H1 (cell line): ENCODE results near the gene TRAPPC2. TPM values are rescaled to one million over a fixed set of nuclear protein-coding genes. Genes with fewer than 3 reads are reported as not detected.

Experiments
- CTCF ChIA-PET: fragments of 300-600 bp; sonication (Branson Sonifier 250); formaldehyde crosslinking; loops from one replicate; lab custom pipeline; 2021; ENCODE audit not compliant: partially characterized antibody; lab: Charles Lee
- POLR2A ChIA-PET: fragments of 300-600 bp; sonication (Branson Sonifier 250); formaldehyde crosslinking; loops from one replicate; lab custom pipeline; 2021; ENCODE audit warnings: inconsistent platforms; ENCODE audit not compliant: partially characterized antibody; lab: Charles Lee
- DNase-seq, 2 experiments: peaks; one replicate each; pipeline versions ENCODE4 v3.0.0 to v3.0.0-alpha.2; 2010 to 2022; ENCODE audit warnings: low spot score in 2 of 2, low read depth in 1 of 2, mixed read lengths in 1 of 2
- FAIRE-seq: peaks from 2 replicates; lab custom pipeline; 2011; peaks lifted over from hg19 to GRCh38; lab: Jason Lieb, UNC
- H2AFZ ChIP-seq: 2 replicates; pipeline ENCODE4 v1.8.1; 2012; ENCODE audit warnings: low read length, inconsistent platforms
- H2AK5ac ChIP-seq: 2 replicates; pipeline ENCODE4 v1.6.1; 2013; ENCODE audit warnings: low read depth, low read length
- H2BK120ac ChIP-seq: replicated peaks from 2 replicates; pipeline ENCODE3; 2013; ENCODE audit warnings: low read depth, low read length, inconsistent platforms
- H2BK12ac ChIP-seq: 2 replicates; pipeline ENCODE4 v1.6.1; 2013; ENCODE audit warnings: low read depth, low read length
- H2BK15ac ChIP-seq: 2 replicates; pipeline ENCODE4 v1.6.1; 2013; ENCODE audit warnings: low read length
- H2BK20ac ChIP-seq: 2 replicates; pipeline ENCODE4 v1.6.1; 2013; ENCODE audit warnings: low read length
- H2BK5ac ChIP-seq: 2 replicates; pipeline ENCODE4 v1.6.1; 2013; ENCODE audit warnings: low read depth, low read length
- H3K14ac ChIP-seq: 2 replicates; pipeline ENCODE4 v1.6.1; 2013; ENCODE audit warnings: inconsistent platforms; ENCODE audit not compliant: insufficient read length
- H3K18ac ChIP-seq: 2 replicates; pipeline ENCODE4 v1.6.1; 2013; ENCODE audit warnings: low read length; ENCODE audit errors: extremely low read depth
- H3K23ac ChIP-seq: 2 replicates; pipeline ENCODE4 v1.6.1; 2013; ENCODE audit warnings: inconsistent platforms; ENCODE audit not compliant: insufficient read length
- H3K23me2 ChIP-seq: 2 replicates; pipeline ENCODE4 v1.6.1; 2013; ENCODE audit warnings: low read depth, low read length
- H3K27ac ChIP-seq: 2 replicates; pipeline ENCODE4 v1.6.1; 2011; ENCODE audit warnings: low read depth, low read length, inconsistent platforms
- H3K27me3 ChIP-seq, 4 experiments: replicated peaks in 1 of 4; 1 replicate in 1 of 4; 2 replicates in 3 of 4; pipeline versions ENCODE4 v1.6.1 to v1.8.1; 2011 to 2013; ENCODE audit warnings: low read length in 3 of 4, mild to moderate bottlenecking in 3 of 4, inconsistent platforms in 2 of 4, mixed read lengths in 2 of 4, moderate library complexity in 1 of 4; ENCODE audit not compliant: control insufficient read depth in 3 of 4, insufficient read depth in 3 of 4; ENCODE audit errors: extremely low read depth in 1 of 4
- H3K36me3 ChIP-seq, 4 experiments: 2 replicates each; pipeline versions ENCODE4 v1.6.1 to v1.8.1; 2011 to 2013; ENCODE audit warnings: mild to moderate bottlenecking in 4 of 4, low read length in 3 of 4, moderate library complexity in 2 of 4, control low read depth in 1 of 4, inconsistent platforms in 1 of 4; ENCODE audit not compliant: insufficient read depth in 4 of 4, control insufficient read depth in 2 of 4
- H3K4ac ChIP-seq: replicated peaks from 2 replicates; pipeline ENCODE3; 2013; ENCODE audit warnings: low read length, low read depth, mixed read lengths, inconsistent platforms; ENCODE audit not compliant: insufficient read length
- H3K4me1 ChIP-seq, 4 experiments: replicated peaks in 1 of 4; 1 replicate in 1 of 4; 2 replicates in 3 of 4; pipeline versions ENCODE4 v1.6.1 to v1.8.1; 2011 to 2013; ENCODE audit warnings: low read length in 3 of 4, inconsistent platforms in 2 of 4, mixed read lengths in 1 of 4; ENCODE audit not compliant: insufficient read depth in 4 of 4, control insufficient read depth in 3 of 4
- H3K4me2 ChIP-seq, 2 experiments: 2 replicates each; pipeline versions ENCODE4 v1.6.1 to v1.8.1; 2011 to 2013; ENCODE audit warnings: low read depth in 2 of 2, low read length in 2 of 2, control low read depth in 1 of 2, inconsistent platforms in 1 of 2, mild to moderate bottlenecking in 1 of 2; ENCODE audit not compliant: insufficient read depth in 1 of 2
- H3K4me3 ChIP-seq, 4 experiments: fragments of 200-600, 300-600 bp in 1 of 4; sonication (generic), shearing (Covaris generic), sonication (Bioruptor Twin) in 1 of 4; 2 replicates each; pipeline versions ENCODE4 v1.5.1 to v1.8.1; 2011 to 2016; ENCODE audit warnings: low read length in 4 of 4, low read depth in 3 of 4, control low read depth in 2 of 4, inconsistent platforms in 2 of 4, mild to moderate bottlenecking in 2 of 4, mixed read lengths in 1 of 4, moderate library complexity in 1 of 4; ENCODE audit not compliant: insufficient read depth in 2 of 4; ENCODE audit errors: extremely low read depth in 1 of 4
- H3K56ac ChIP-seq: replicated peaks from 2 replicates; pipeline ENCODE3; 2013; ENCODE audit warnings: low read depth, mild to moderate bottlenecking, mixed read lengths, low read length, inconsistent platforms; ENCODE audit not compliant: insufficient read length
- H3K79me1 ChIP-seq: 2 replicates; pipeline ENCODE4 v1.6.1; 2013; ENCODE audit warnings: low read depth, low read length, control low read depth
- H3K79me2 ChIP-seq, 2 experiments: 2 replicates each; pipeline versions ENCODE4 v1.6.1 to v1.8.1; 2012 to 2013; ENCODE audit warnings: low read length in 2 of 2, mild to moderate bottlenecking in 2 of 2, inconsistent platforms in 1 of 2; ENCODE audit not compliant: insufficient read depth in 2 of 2, control insufficient read depth in 1 of 2
- H3K9ac ChIP-seq, 4 experiments: replicated peaks in 1 of 4; 1 replicate in 1 of 4; 2 replicates in 3 of 4; pipeline versions ENCODE4 v1.6.1 to v1.8.1; 2011 to 2013; ENCODE audit warnings: low read depth in 3 of 4, low read length in 3 of 4, control low read depth in 2 of 4, mild to moderate bottlenecking in 2 of 4, moderate library complexity in 2 of 4, inconsistent platforms in 1 of 4; ENCODE audit errors: extremely low read depth in 1 of 4
- H3K9me3 ChIP-seq, 2 experiments: 2 replicates each; pipeline versions ENCODE4 v1.6.1 to v1.8.1; 2012 to 2013; ENCODE audit warnings: mild to moderate bottlenecking in 2 of 2, moderate library complexity in 2 of 2, control low read depth in 1 of 2, inconsistent platforms in 1 of 2, low read depth in 1 of 2, low read length in 1 of 2, mixed read lengths in 1 of 2; ENCODE audit not compliant: insufficient read depth in 2 of 2
- H4K20me1 ChIP-seq, 2 experiments: replicated peaks in 1 of 2; 2 replicates each; pipeline versions ENCODE3 to v1.8.1; 2011 to 2013; ENCODE audit warnings: inconsistent platforms in 2 of 2, low read length in 2 of 2, mild to moderate bottlenecking in 1 of 2; ENCODE audit not compliant: insufficient read depth in 2 of 2, control insufficient read depth in 1 of 2
- H4K5ac ChIP-seq: 2 replicates; pipeline ENCODE4 v1.6.1; 2013; ENCODE audit warnings: low read length, low read depth, mixed read lengths, inconsistent platforms; ENCODE audit not compliant: insufficient read length
- H4K8ac ChIP-seq: 2 replicates; pipeline ENCODE4 v1.8.0; 2013; ENCODE audit warnings: mild to moderate bottlenecking, moderate library complexity, low read length, inconsistent platforms; ENCODE audit not compliant: insufficient read depth; ENCODE audit errors: extremely low read depth
- H4K91ac ChIP-seq: replicated peaks from 2 replicates; pipeline ENCODE3; 2013; ENCODE audit warnings: low read length, mixed read lengths, inconsistent platforms; ENCODE audit not compliant: insufficient read length
- CHD1 ChIP-seq: IDR thresholded peaks from 2 replicates; pipeline ENCODE4 v1.6.1; 2012; ENCODE audit warnings: low read depth, low read length, improper control_type of control experiment
- CREB1 ChIP-seq: IDR thresholded peaks from 2 replicates; pipeline ENCODE4 v1.6.1; 2012; ENCODE audit warnings: inconsistent platforms
- E2F6 ChIP-seq: IDR thresholded peaks from 2 replicates; pipeline ENCODE4 v1.6.1; 2012; ENCODE audit warnings: inconsistent platforms
- JUND ChIP-seq: IDR thresholded peaks from 2 replicates; pipeline ENCODE4 v1.6.1; 2011; ENCODE audit warnings: mild to moderate bottlenecking, improper control_type of control experiment, low read length
- KDM4A ChIP-seq: IDR thresholded peaks from one replicate; pipeline ENCODE4 v1.7.1; 2012; ENCODE audit warnings: low read depth, mild to moderate bottlenecking, moderate library complexity, low read length, inconsistent platforms; ENCODE audit not compliant: severe bottlenecking
- KDM5A ChIP-seq: fragments of 200-600 bp; IDR thresholded peaks from 2 replicates; pipeline ENCODE4 v1.7.1; 2012; ENCODE audit warnings: mild to moderate bottlenecking, low read length, inconsistent platforms, mixed read lengths
- NRF1 ChIP-seq: IDR thresholded peaks from 2 replicates; pipeline ENCODE4 v1.6.1; 2011; ENCODE audit warnings: mild to moderate bottlenecking, low read depth, low read length, improper control_type of control experiment
- POLR2AphosphoS5 ChIP-seq: IDR thresholded peaks from 2 replicates; pipeline ENCODE4 v1.6.1; 2011; ENCODE audit warnings: low read depth, low read length
- RXRA ChIP-seq: IDR thresholded peaks from 2 replicates; pipeline ENCODE4 v1.6.1; 2011; ENCODE audit warnings: low read depth, mild to moderate bottlenecking, low read length, moderate library complexity; ENCODE audit not compliant: insufficient read depth
- SP1 ChIP-seq: IDR thresholded peaks from 2 replicates; pipeline ENCODE4 v1.6.1; 2011; ENCODE audit warnings: low read depth, low read length
- SP4 ChIP-seq: IDR thresholded peaks from 2 replicates; pipeline ENCODE4 v1.6.1; 2012; ENCODE audit warnings: low read length, inconsistent platforms
- TAF1 ChIP-seq: IDR thresholded peaks from 2 replicates; pipeline ENCODE4 v1.6.1; 2011; ENCODE audit warnings: mild to moderate bottlenecking, low read depth, low read length
- USF2 ChIP-seq: IDR thresholded peaks from 2 replicates; pipeline ENCODE4 v1.6.1; 2011; ENCODE audit warnings: low read length, improper control_type of control experiment
- ZNF274 ChIP-seq: IDR thresholded peaks from 2 replicates; pipeline ENCODE4 v1.7.0; 2012; ENCODE audit warnings: low read length, borderline replicate concordance; ENCODE audit errors: extremely low read depth
- WGBS, 2 experiments: shearing (Covaris generic) in 1 of 2; methylation state at CpG; one replicate each; pipeline versions ENCODE4 v1.1.6 to v1.1.7; 2013 to 2015; ENCODE audit warnings: low lambda C conversion rate in 2 of 2, mixed read lengths in 2 of 2, inconsistent platforms in 1 of 2, low coverage in 1 of 2, missing lambda C conversion rate in 1 of 2; ENCODE audit not compliant: insufficient replicate concordance in 2 of 2, insufficient coverage in 1 of 2, insufficient read length in 1 of 2; ENCODE audit errors: extremely low coverage in 1 of 2, missing lambda C conversion rate in 1 of 2; 5-methylcytosine and 5-hydroxymethylcytosine counted together
- polyA plus RNA-seq, 7 experiments: library from polyadenylated mRNA; depleted of rRNA in 3 of 7; stranded (reverse) in 5 of 7; unstranded in 2 of 7; fragments of >200 nt in 5 of 7; fragments of 200-250 nt in 2 of 7; gene quantifications; 1 replicate in 5 of 7; 2 replicates in 1 of 7; 4 replicates in 1 of 7; pipeline versions ENCODE4 v1.2.1 to v1.2.3, GENCODE V29; 2011 to 2013; ENCODE audit warnings: missing spikeins in 2 of 7, mixed read lengths in 2 of 7
- total RNA-seq: library from RNA; stranded (reverse); fragmentation: NEBNext Ultra II Directional; extraction: Animal tissue kit (Norgen Biotek cat#: 25700); gene quantifications from 2 replicates; pipeline ENCODE4 v1.2.1, GENCODE V29; 2021

The TRAPPC2 gene
- total and polyA plus RNA-seq, 2 of the 8 experiments (the other 6 are each of a cell fraction or from before 2014, with no cell fraction given) = 6.7 to 10.8 TPM

- Histone ChIP-seq H4K5ac (no peak overlapping the region), H2BK120ac (no peak overlapping the region), H2AFZ (no peak overlapping the region), H3K23ac (no peak overlapping the region), H3K27me3 (no peaks in the 10 kb centered on the region), H3K14ac (no peak overlapping the region), H3K36me3 (no peaks in the 10 kb centered on the region; a peak in 1 of 8 replicates), H3K79me1 (no peaks in the 10 kb centered on the region; the same call in 1 of the 2 replicates), H2BK20ac (no peak overlapping the region), H3K9me3 (no peaks in the 10 kb centered on the region), H3K4me1 (peaks cover 0 to 7% (median 3%) of the 10 kb centered on the region in 4 experiments; a peak in 4 of 7 replicates), H4K20me1 (peaks cover 0 to 14% of the 10 kb centered on the region in 2 experiments), H4K91ac (no peak overlapping the region), H3K4me2 (no peak overlapping the region), H2AK5ac (no peak overlapping the region), H3K4ac (no peak overlapping the region), H2BK12ac (no peak overlapping the region), H3K9ac (no peak overlapping the region), H2BK5ac (no peak overlapping the region), H3K27ac (no peak overlapping the region), H4K8ac (no peak overlapping the region), H3K18ac (no peak overlapping the region), H3K4me3 (no peak overlapping the region), H3K23me2 (peaks cover 3% of the 10 kb centered on the region; the same call in 1 of the 2 replicates), H2BK15ac (no peak overlapping the region), H3K56ac (no peak overlapping the region), H3K79me2 (peaks cover 4 to 96% of the 10 kb centered on the region in 2 experiments)
- WGBS, 2 experiments = 86% methylated on average over 2 of the region's 2 CpGs; no CpG with 5 or more reads in 1 of the 2 experiments
- ChIA-PET CTCF (no interaction called here), POLR2A (interaction anchor here (1.5 kb wide), 1 partner anchor 52 kb away, joined by 3 read pairs; no protein-coding TSS in a partner anchor)
- no peak for DNase-seq
- no peak for FAIRE-seq
- TF ChIP-seq RXRA (no peak), SP4 (no peak), ZNF274 (no peak), NRF1 (no peak), SP1 (no peak), JUND (no peak), TAF1 (no peak), POLR2AphosphoS5 (no peak), CREB1 (no peak), USF2 (no peak), CHD1 (no peak), KDM5A (no peak), E2F6 (no peak), KDM4A (no peak)
Observed at GRCh38 chrX:13694359-13694758, 40.1 kb downstream of the TRAPPC2 start.
